GM21515 (cell line): Measurements from ENCODE around the gene TC2N.
"Not testable (repeated sequence)": the region's sequence is repeated elsewhere in the genome, so short reads cannot be mapped to it uniquely, and the experiment has no call there.

Experiments
- ATAC-seq: cut with Tn5 transposase; IDR thresholded peaks from one replicate; pipeline ENCODE4 v1.9.1; 2021; ENCODE audit not compliant: unreplicated experiment

TC2N gene

GRCh38 chr14:91770185-91770584 is 97.2 kb downstream of the TC2N start:
- no peak for ATAC-seq

- no peak for ATAC-seq
These were observed 111.6 kb downstream of the TC2N start for GRCh38 chr14:91755570-91756295.

- ATAC-seq: no peak
These were observed 112.5 kb downstream of the TC2N start for GRCh38 chr14:91754819-91755218.

- no peak for ATAC-seq
These were observed 113.2 kb downstream of the TC2N start for GRCh38 chr14:91754185-91754584.

GRCh38 chr14:91753501-91754128 is 113.7 kb downstream of the TC2N start:
- ATAC-seq: no peak

- ATAC-seq: no peak
These were observed 114.4 kb downstream of the TC2N start for GRCh38 chr14:91752961-91753360.

- ATAC-seq: no peak
These were observed 115.6 kb downstream of the TC2N start for GRCh38 chr14:91751719-91752118.

GRCh38 chr14:91750634-91751198 is 116.6 kb downstream of the TC2N start:
- ATAC-seq: no peak

GRCh38 chr14:91749868-91750267 is 117.5 kb downstream of the TC2N start:
- ATAC-seq: no peak

- no peak for ATAC-seq
These were observed 119.3 kb downstream of the TC2N start for GRCh38 chr14:91748049-91748448.

- no peak for ATAC-seq
These were observed 122.0 kb downstream of the TC2N start for GRCh38 chr14:91745344-91745743.

GRCh38 chr14:91744068-91744480 is 123.3 kb downstream of the TC2N start:
- ATAC-seq: no peak

- no peak for ATAC-seq
These were observed 124.1 kb downstream of the TC2N start for GRCh38 chr14:91743305-91743653.

GRCh38 chr14:91742621-91743304 is 124.6 kb downstream of the TC2N start:
- ATAC-seq: no peak

- ATAC-seq: not testable (repeated sequence)
These were observed 127.5 kb downstream of the TC2N start for GRCh38 chr14:91739867-91740266.

- ATAC-seq: no peak
These were observed 129.7 kb downstream of the TC2N start for GRCh38 chr14:91737619-91738018.

GRCh38 chr14:91732859-91733477 is 134.4 kb downstream of the TC2N start:
- no peak for ATAC-seq

GRCh38 chr14:91732439-91732838 is 134.9 kb downstream of the TC2N start:
- ATAC-seq: no peak

- no peak for ATAC-seq
These were observed 135.3 kb downstream of the TC2N start, which contains the start of gene CATSPERB for GRCh38 chr14:91731986-91732385. Gene CATSPERB (minus strand): TSS chr14:91732086. CDS start chr14:91729479, 2,607 bp downstream.

GRCh38 chr14:91731018-91731417 is 136.3 kb downstream of the TC2N start:
- ATAC-seq: no peak

- no peak for ATAC-seq
These were observed 137.6 kb downstream of the TC2N start for GRCh38 chr14:91729756-91730155.
